Muscle layer of duodenum (tissue), 2 donors: ENCODE measurements around the gene TTC12.

Experiments
- H3K27ac ChIP-seq: one replicate; pipeline ENCODE4 v1.7.0; 2013; ENCODE audit warnings: mild to moderate bottlenecking, low read length
- H3K27me3 ChIP-seq: one replicate; pipeline ENCODE4 v1.7.0; 2013; ENCODE audit warnings: low read depth, mild to moderate bottlenecking, control low read depth, low read length
- H3K36me3 ChIP-seq, 2 donors: one replicate each; pipeline ENCODE4 v1.7.0; 2013; ENCODE audit warnings: low read length in 2 of 2, control low read depth in 1 of 2, mild to moderate bottlenecking in 1 of 2; ENCODE audit not compliant: insufficient read depth in 2 of 2, control insufficient read depth in 1 of 2
- H3K4me1 ChIP-seq, 2 donors: one replicate each; pipeline ENCODE4 v1.7.0; 2013; ENCODE audit warnings: low read length in 2 of 2, mild to moderate bottlenecking in 2 of 2, control low read depth in 1 of 2, moderate library complexity in 1 of 2; ENCODE audit not compliant: insufficient read depth in 2 of 2, control insufficient read depth in 1 of 2
- H3K4me3 ChIP-seq, 2 donors: one replicate each; pipeline ENCODE4 v1.7.0; 2013; ENCODE audit warnings: low read length in 2 of 2, low read depth in 1 of 2, mild to moderate bottlenecking in 1 of 2
- H3K9me3 ChIP-seq, 2 donors: one replicate each; pipeline ENCODE4 v1.7.0; 2013; ENCODE audit warnings: low read length in 2 of 2, control low read depth in 1 of 2, mild to moderate bottlenecking in 1 of 2; ENCODE audit not compliant: control insufficient read depth in 1 of 2
- donor health status: healthy.

TTC12 gene

GRCh38 chr11:113408887-113409286 is 94.5 kb downstream of the TTC12 start:
- H3K4me3 ChIP-seq, result no peak overlapping the region
- no peaks in the 10 kb centered on the region for H3K4me1 ChIP-seq

DNA sequence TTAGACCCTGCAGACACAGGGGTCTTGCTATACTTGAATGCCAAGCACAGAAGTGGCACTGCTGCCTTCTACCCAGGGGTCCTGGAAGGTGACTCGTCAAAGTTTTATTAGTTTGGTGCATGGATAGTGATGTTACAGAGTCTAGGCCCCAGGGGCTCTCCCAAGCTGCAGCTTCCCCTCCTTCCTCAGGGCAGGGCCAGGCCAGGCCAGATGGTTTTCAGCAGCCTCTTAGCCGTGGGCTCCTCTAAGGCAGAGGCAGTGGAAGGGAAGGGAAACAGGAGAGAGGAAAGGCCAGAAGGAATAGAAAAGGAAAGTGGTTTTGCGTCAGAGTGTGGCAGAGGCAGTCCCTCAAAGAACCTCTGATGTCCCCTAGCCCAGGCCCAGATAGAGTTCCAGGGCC is 95.1 kb downstream of the TTC12 start:
- H3K4me1 ChIP-seq, result no peaks in the 10 kb centered on the region
- H3K4me3 ChIP-seq, result no peak overlapping the region
- no peaks in the 10 kb centered on the region for H3K36me3 ChIP-seq
- no peaks in the 10 kb centered on the region for H3K9me3 ChIP-seq
- no peak overlapping the region for H3K27ac ChIP-seq
- H3K27me3 ChIP-seq, result no peaks in the 10 kb centered on the region

More at GRCh38 chr11:113408887-113409286, 94.5 kb downstream of the TTC12 start:
- H3K27ac ChIP-seq, result no peak overlapping the region
- H3K27me3 ChIP-seq, result no peaks in the 10 kb centered on the region
- H3K9me3 ChIP-seq, result no peaks in the 10 kb centered on the region
- no peaks in the 10 kb centered on the region for H3K36me3 ChIP-seq

DNA sequence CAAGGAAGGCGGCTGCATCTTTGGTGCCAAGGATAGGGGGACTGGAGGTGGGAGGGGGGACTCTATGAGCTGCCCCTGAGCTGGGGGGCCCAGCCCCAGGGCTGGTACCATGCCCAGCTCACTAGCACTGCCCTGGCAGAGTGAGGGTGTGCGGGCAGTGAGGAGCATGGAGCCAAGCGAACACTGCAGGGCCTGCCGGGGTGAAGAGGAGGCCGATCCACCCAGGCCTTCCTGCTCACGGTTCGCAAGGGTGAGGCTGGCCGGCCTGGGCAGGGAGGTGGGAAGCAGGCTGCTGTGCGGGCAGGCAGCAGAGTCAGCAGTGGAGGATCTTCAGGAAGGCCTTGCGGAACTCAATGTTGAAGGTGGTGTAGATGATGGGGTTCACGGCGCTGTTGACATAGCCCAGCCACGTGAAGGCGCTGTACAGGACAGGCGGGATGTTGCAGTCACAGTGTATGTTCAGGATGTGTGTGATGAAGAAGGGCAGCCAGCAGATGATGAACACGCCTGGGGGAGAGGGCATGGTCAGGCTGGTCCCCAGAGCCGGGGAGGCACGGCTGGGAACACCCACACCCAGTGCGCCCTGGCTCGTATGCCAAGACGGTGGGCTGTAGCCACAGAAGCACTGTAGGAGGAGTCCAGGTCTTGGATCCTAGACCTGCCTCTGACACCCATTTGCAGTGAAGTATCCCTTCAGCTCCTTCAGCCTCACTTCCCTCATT is 96.2 kb downstream of the TTC12 start:
- H3K4me3 ChIP-seq, result no peak overlapping the region
- H3K27me3 ChIP-seq, result no peaks in the 10 kb centered on the region
- no peaks in the 10 kb centered on the region for H3K9me3 ChIP-seq
- H3K36me3 ChIP-seq, result no peaks in the 10 kb centered on the region
- no peaks in the 10 kb centered on the region for H3K4me1 ChIP-seq
- H3K27ac ChIP-seq, result no peak overlapping the region

DNA sequence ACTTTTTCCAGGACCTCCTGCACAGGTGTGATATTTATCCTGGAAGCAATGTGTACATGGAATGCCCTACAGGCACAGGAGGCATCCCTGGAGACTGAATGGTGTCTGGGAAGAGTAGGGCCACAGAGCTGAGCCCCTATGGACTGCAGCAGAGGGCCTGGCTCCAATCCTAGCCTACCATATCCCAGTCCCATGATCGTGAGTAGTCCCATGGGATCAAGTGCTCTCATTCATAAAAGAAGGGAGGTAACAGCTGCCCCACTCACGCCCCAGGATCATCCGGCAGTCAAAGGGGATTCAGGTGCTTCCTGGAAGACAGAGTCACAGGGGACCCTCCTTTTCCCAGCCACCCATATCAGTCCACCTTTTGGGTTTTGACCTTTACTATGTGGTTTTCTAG is 97.2 kb downstream of the TTC12 start:
- Histone ChIP-seq H3K9me3 (no peaks in the 10 kb centered on the region), H3K27me3 (no peaks in the 10 kb centered on the region), H3K36me3 (no peaks in the 10 kb centered on the region), H3K4me1 (no peaks in the 10 kb centered on the region), H3K4me3 (no peak overlapping the region), H3K27ac (no peak overlapping the region)

DNA sequence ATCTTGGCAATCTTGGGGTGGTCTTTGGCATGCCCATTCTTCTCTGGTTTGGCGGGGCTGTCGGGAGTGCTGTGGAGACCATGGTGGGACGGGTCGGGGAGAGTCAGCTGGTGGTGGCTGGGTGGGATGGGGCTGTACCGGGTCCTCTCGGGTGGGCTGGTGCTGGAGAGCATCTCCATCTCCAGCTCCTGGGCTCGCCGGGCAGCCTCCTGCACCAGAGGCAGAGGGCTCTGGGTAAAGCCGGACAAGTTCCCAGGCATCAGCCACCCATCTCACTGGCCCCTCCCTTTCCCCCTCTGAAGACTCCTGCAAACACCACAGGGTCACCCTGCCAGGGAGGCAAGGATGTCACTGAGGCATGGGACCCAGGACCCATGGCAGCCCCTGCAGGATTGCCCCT is 98.3 kb downstream of the TTC12 start:
- no peak overlapping the region for H3K27ac ChIP-seq
- no peaks in the 10 kb centered on the region for H3K36me3 ChIP-seq
- H3K27me3 ChIP-seq, result no peaks in the 10 kb centered on the region
- H3K4me3 ChIP-seq, result no peak overlapping the region
- no peaks in the 10 kb centered on the region for H3K9me3 ChIP-seq
- no peaks in the 10 kb centered on the region for H3K4me1 ChIP-seq

DNA sequence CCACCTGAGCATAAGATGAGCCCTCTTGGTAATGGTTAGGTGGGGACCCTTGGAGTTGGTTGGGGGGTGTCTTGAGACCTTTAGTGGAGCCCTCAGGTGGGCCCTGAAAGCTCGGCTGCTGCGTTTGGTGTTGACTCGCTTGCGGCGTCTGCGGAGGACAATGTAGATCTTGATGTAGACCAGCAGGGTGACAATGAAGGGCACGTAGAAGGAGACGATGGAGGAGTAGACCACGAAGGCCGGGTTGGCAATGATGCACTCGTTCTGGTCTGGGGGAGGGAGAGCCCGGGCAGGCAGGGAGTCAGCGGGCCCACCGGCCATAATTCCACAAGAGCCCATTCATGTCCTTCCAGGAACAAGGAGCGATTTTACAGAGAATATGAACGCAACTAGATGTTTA is 101.0 kb downstream of the TTC12 start:
- no peaks in the 10 kb centered on the region for H3K4me1 ChIP-seq
- no peak overlapping the region for H3K4me3 ChIP-seq
- H3K36me3 ChIP-seq, result no peaks in the 10 kb centered on the region
- no peak overlapping the region for H3K27ac ChIP-seq
- H3K27me3 ChIP-seq, result no peaks in the 10 kb centered on the region
- no peaks in the 10 kb centered on the region for H3K9me3 ChIP-seq
